Medulla oblongata (tissue), 1 donor: Measurements from ENCODE around the gene SPTBN4.
"Not testable (repeated sequence)": the region's sequence is repeated elsewhere in the genome, so short reads cannot be mapped to it uniquely, and the experiment has no call there.

Experiments used
- DNase-seq: peaks from one replicate; pipeline ENCODE4 v3.0.0-alpha.2; 2015; ENCODE audit errors: extremely low spot score

The SPTBN4 gene

GRCh38 chr19:40465025-40465556 lies 1.7 kb upstream of the SPTBN4 start:
- DNase-seq, result peak; percentile 22

- DNase-seq, result peak; percentile 100
Observed at GRCh38 chr19:40465557-40466218, 1.1 kb upstream of the SPTBN4 start, which contains the start of gene BLVRB. Gene BLVRB, minus strand, starts transcription at chr19:40465745. Its CDS starts 57 bp downstream, at chr19:40465688.

GRCh38 chr19:40466219-40466984 lies 399 bp upstream of the SPTBN4 start:
- DNase-seq, result no peak

GRCh38 chr19:40469011-40469410 lies 2.2 kb downstream of the SPTBN4 start:
- DNase-seq, result no peak

- DNase-seq, result no peak
Observed at GRCh38 chr19:40471111-40471510, 4.3 kb downstream of the SPTBN4 start.

- no peak for DNase-seq
Observed at GRCh38 chr19:40472516-40472915, 5.7 kb downstream of the SPTBN4 start.

- DNase-seq, result no peak
Observed at GRCh38 chr19:40474737-40475136, 7.9 kb downstream of the SPTBN4 start.

- DNase-seq, result not testable (repeated sequence)
Observed at GRCh38 chr19:40475878-40476644, 9.3 kb downstream of the SPTBN4 start.

- DNase-seq, result no peak
Observed at GRCh38 chr19:40486017-40486416, 19.2 kb downstream of the SPTBN4 start.

- no peak for DNase-seq
Observed at GRCh38 chr19:40489882-40490230, 23.1 kb downstream of the SPTBN4 start.

- no peak for DNase-seq
Observed at GRCh38 chr19:40492274-40492673, 25.5 kb downstream of the SPTBN4 start.

- no peak for DNase-seq
Observed at GRCh38 chr19:40493778-40494177, 27.0 kb downstream of the SPTBN4 start.

GRCh38 chr19:40494191-40494838 lies 27.5 kb downstream of the SPTBN4 start:
- DNase-seq, result no peak

- no peak for DNase-seq
Observed at GRCh38 chr19:40497214-40497613, 30.4 kb downstream of the SPTBN4 start.

GRCh38 chr19:40499320-40499719 lies 32.5 kb downstream of the SPTBN4 start:
- no peak for DNase-seq

- not testable (repeated sequence) for DNase-seq
Observed at GRCh38 chr19:40500678-40501530, 34.1 kb downstream of the SPTBN4 start.

- DNase-seq, result no peak
Observed at GRCh38 chr19:40501599-40501998, 34.8 kb downstream of the SPTBN4 start.

- DNase-seq, result no peak
Observed at GRCh38 chr19:40502081-40502480, 35.3 kb downstream of the SPTBN4 start.

- DNase-seq, result no peak
Observed at GRCh38 chr19:40502647-40503319, 36.0 kb downstream of the SPTBN4 start.

GRCh38 chr19:40503320-40503695 lies 36.5 kb downstream of the SPTBN4 start:
- no peak for DNase-seq
